Lung (tissue), 12 donors: ENCODE measurements around the gene ITGA11. TPM values are rescaled to one million over a fixed set of nuclear protein-coding genes. Genes with fewer than 3 reads are reported as not detected.

ENCODE experiments used
- ATAC-seq: fragments of 200-7000 bp; cut with Tn5 transposase; one replicate; pipeline ENCODE4 v1.9.1; 2020; ENCODE audit warnings: moderate number of reproducible peaks; ENCODE audit not compliant: insufficient read depth, low FRiP score
- DNase-seq, 3 donors: peaks; one replicate each; pipeline ENCODE4 v3.0.0-alpha.2; 2013 to 2017
- H3K27ac ChIP-seq, 2 donors: one replicate each; pipeline ENCODE4 v1.5.1; 2013; ENCODE audit warnings: mild to moderate bottlenecking in 2 of 2, moderate library complexity in 2 of 2, control low read depth in 1 of 2, inconsistent platforms in 1 of 2, low read depth in 1 of 2, low read length in 1 of 2
- H3K27me3 ChIP-seq, 3 donors: one replicate each; pipeline ENCODE4 v1.5.1; 2013; ENCODE audit warnings: low read length in 2 of 3; ENCODE audit not compliant: control insufficient read depth in 3 of 3, insufficient read depth in 3 of 3
- H3K36me3 ChIP-seq, 4 donors: one replicate each; pipeline ENCODE4 v1.5.1; 2013; ENCODE audit warnings: low read length in 4 of 4, mild to moderate bottlenecking in 1 of 4, moderate library complexity in 1 of 4; ENCODE audit not compliant: control insufficient read depth in 4 of 4, insufficient read depth in 4 of 4
- H3K4me1 ChIP-seq, 5 donors: one replicate each; pipeline ENCODE4 v1.5.1; 2013; ENCODE audit warnings: low read length in 5 of 5, mild to moderate bottlenecking in 2 of 5, moderate library complexity in 1 of 5; ENCODE audit not compliant: control insufficient read depth in 5 of 5, insufficient read depth in 5 of 5
- H3K4me3 ChIP-seq: one replicate; pipeline ENCODE4 v1.5.1; 2013; ENCODE audit warnings: mild to moderate bottlenecking, control low read depth, moderate library complexity
- H3K9ac ChIP-seq, 2 donors: one replicate each; pipeline ENCODE4 v1.5.1; 2013; ENCODE audit warnings: low read length in 2 of 2, control low read depth in 1 of 2; ENCODE audit not compliant: insufficient read depth in 1 of 2
- H3K9me3 ChIP-seq, 4 donors: one replicate each; pipeline ENCODE4 v1.5.1; 2013; ENCODE audit warnings: low read length in 3 of 4, mild to moderate bottlenecking in 1 of 4, moderate library complexity in 1 of 4; ENCODE audit not compliant: control insufficient read depth in 4 of 4, insufficient read depth in 3 of 4
- CTCF ChIP-seq: IDR thresholded peaks from 2 replicates; pipeline ENCODE4 v1.5.1; 2012; ENCODE audit warnings: mild to moderate bottlenecking; ENCODE audit errors: control extremely low read depth, extremely low read depth
- WGBS, 2 donors: extraction: QIAGEN DNeasy Blood & Tissue Kit; methylation state at CpG; one replicate each; pipeline ENCODE4 v1.1.7; 2013; 5-methylcytosine and 5-hydroxymethylcytosine counted together
- polyA plus RNA-seq, 2 donors: library from polyadenylated mRNA; stranded (reverse); fragments of 200-250 nt; gene quantifications; one replicate each; pipeline ENCODE4 v1.2.1, GENCODE V29; 2013
- total RNA-seq, 2 donors: library from RNA; depleted of rRNA in 1 of 2; stranded (reverse); fragments of >200 nt in 1 of 2; gene quantifications; one replicate each; pipeline ENCODE4 v1.2.1, GENCODE V29; 2014 to 2021
- donor health status: control.
- donor health status: control.
- donor health status: Bipolar disorder and iron deficiency.
- donor health status: healthy.
- donor health status: DM: yes; HTN: yes; CAD: no.

ITGA11 gene
- total and polyA plus RNA-seq, 4 donors: 0.35 to 1.8 (median 1.0) TPM

GRCh38 chr15:68411343-68411675 lies 20.7 kb downstream of the ITGA11 start:
- Histone ChIP-seq H3K4me1 (peaks cover 0 to 6% (median 0%) of the 10 kb centered on the region in 5 donors), H3K4me3 (no peak overlapping the region), H3K9me3 (no peaks in the 10 kb centered on the region), H3K27me3 (peaks cover 0 to 3% (median 0%) of the 10 kb centered on the region in 3 donors), H3K27ac (no peak overlapping the region), H3K9ac (no peak overlapping the region), H3K36me3 (no peaks in the 10 kb centered on the region)
- WGBS, 2 donors: 86 to 96% methylated on average over 4 of the region's 4 CpGs
- TF ChIP-seq CTCF: no peak
- ATAC-seq (no peak), DNase-seq (peak in 1 of 3 donors; percentile 4)

- H3K4me1 ChIP-seq: peaks cover 0 to 6% (median 0%) of the 10 kb centered on the region in 5 donors
- ATAC-seq (no peak), DNase-seq (peak in 1 of 3 donors; percentile 2)
- no peak overlapping the region for H3K9ac ChIP-seq
- no peaks in the 10 kb centered on the region for H3K9me3 ChIP-seq
- TF ChIP-seq CTCF: no peak
- no peak overlapping the region for H3K4me3 ChIP-seq
- no peak overlapping the region for H3K27ac ChIP-seq
- H3K27me3 ChIP-seq: peaks cover 0 to 3% (median 0%) of the 10 kb centered on the region in 3 donors
- H3K36me3 ChIP-seq: no peaks in the 10 kb centered on the region
- 95% methylated on average over 8 of the region's 8 CpGs for WGBS, 2 donors
Measured at GRCh38 chr15:68410466-68411342, 21.3 kb downstream of the ITGA11 start.

- no peak for DNase-seq
- H3K36me3 ChIP-seq: no peaks in the 10 kb centered on the region
- ATAC-seq: no peak
Measured at GRCh38 chr15:68409736-68410370, 22.1 kb downstream of the ITGA11 start.

More at GRCh38 chr15:68409736-68410370, 22.1 kb downstream of the ITGA11 start:
- Histone ChIP-seq H3K4me1 (peaks cover 0 to 6% (median 0%) of the 10 kb centered on the region in 5 donors), H3K27ac (no peak overlapping the region), H3K9me3 (no peaks in the 10 kb centered on the region), H3K4me3 (no peak overlapping the region), H3K9ac (no peak overlapping the region), H3K27me3 (peaks cover 0 to 3% (median 0%) of the 10 kb centered on the region in 3 donors)
- TF ChIP-seq CTCF: no peak
- 93% methylated on average over 11 of the region's 11 CpGs for WGBS, 2 donors
